SIG-M5 (cell line): ENCODE measurements around the gene CCNT1.
"Not testable (repeated sequence)": the region's sequence is repeated elsewhere in the genome, so short reads cannot be mapped to it uniquely, and the experiment has no call there.

Source experiments
- DNase-seq: peaks from one replicate; lab custom pipeline; 2025; lab: John Stamatoyannopoulos, UW

The CCNT1 gene

DNA sequence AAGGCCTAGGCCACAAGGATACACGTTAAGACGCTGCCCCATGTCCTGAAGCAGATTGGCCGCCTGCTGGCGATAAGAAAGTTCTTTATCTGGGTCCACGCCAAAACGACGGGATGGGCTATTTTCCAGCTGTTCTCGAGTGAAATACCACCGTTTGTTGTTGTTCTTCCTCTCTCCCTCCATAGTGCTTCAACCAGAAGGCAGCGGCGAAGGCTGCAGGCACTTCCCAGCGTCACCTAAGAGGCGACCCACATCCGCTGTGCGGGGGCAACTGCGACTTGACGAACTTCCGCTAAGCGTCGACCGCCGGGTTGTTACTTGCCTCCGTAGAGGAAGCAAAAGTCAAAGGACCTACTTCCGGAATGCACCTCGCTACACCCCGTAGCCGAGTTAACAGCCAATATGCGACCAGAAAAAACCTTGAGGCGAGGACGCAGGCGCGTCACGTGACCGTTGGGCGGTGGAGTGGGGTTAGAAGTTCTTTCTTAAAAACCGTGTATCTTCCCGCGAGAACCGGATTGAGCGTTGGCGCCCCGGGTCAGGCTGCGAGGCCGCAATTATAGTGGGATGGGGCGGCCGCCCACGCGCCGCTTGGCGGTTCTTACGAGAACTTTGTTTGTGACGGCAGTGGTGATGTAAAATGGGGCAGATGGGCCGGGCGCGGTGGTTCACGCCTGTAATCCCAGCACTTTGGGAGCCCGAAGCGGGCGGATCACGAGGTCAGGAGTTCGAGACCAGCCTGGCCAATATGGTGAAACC, at the start of gene CCNT1:
TSS of gene CCNT1 (minus strand) at position 215 of the 759 bp plus-strand sequence. CDS start at position 183, 32 bp downstream.
- peak; percentile 99 for DNase-seq

DNA sequence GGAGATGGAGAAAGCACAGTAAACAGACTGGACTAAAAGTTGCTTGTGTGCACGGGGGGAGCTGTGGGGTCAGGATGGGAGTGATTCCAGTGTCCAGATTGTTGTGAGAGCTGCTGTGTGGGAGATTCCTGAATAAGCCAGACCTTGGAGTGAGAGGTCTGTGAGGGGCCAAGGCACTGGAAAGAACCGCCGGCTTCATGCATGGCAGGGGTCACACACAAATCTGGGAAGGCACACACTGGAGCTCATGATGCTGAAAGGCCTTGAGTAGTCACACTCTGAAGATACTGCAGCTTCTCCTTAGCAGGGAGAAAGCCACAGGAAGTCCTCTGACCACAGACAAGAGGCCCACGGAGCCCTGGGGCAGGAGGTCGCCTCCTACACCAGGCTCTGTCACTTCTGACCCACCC, 49.3 kb upstream of the CCNT1 start:
- DNase-seq: no peak

DNA sequence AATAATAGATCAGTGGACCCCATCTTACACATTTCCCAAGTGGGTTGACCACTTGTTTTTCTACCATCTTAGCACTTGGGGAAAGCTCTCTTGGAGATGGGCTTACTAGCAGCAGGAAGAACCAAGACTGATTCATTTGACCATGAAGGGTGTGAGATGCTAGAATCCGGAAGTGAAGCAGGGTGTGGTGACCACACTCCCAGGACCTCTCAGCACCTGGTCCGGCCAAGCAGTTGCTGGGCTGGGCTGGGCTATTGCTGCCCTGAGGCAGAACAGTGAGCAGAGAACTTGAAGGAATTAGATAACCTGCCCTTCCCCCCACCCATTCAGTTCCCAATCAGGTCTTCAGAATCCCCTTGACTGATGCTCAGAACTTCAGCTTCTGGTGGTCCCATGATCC, 48.0 kb upstream of the CCNT1 start:
- DNase-seq: no peak

DNA sequence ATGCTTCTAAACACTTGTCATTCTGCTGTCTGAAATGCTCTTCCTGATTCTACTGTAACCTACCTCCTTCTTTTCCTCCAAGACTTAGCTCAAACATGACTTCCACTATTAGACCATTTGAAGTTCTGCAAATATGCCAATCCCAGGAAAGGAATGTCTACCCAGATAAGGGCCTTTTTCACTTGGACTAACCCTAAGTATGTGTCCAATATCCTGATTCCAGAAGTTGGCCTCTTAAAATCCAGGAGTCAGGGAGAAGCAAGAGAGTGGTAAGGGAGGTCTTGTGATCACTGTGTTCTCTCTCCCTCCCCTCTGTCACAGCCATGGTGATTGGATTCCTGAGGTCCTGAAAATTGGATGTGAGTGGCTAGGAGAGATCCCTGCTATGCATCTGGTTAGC, 42.2 kb upstream of the CCNT1 start:
- no peak for DNase-seq

DNA sequence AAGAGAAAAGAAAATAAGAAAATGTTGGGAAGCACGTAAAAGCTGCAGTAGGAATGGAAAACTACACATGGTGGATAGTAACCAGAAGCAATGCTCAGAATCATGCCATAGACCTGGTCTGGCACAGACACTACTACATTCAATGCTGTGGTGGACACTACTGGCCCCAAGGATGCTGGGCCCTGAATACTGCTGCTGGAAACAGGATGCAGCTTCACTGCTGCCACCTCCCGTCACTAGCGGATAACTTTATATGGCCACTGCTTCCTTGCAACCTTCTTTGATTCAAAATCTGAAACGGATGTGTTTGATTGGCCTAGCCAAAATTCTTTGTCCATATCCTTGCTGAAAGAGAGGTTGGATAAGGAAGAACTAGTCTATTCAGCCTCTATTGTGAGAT, 41.7 kb upstream of the CCNT1 start:
- DNase-seq: no peak

DNA sequence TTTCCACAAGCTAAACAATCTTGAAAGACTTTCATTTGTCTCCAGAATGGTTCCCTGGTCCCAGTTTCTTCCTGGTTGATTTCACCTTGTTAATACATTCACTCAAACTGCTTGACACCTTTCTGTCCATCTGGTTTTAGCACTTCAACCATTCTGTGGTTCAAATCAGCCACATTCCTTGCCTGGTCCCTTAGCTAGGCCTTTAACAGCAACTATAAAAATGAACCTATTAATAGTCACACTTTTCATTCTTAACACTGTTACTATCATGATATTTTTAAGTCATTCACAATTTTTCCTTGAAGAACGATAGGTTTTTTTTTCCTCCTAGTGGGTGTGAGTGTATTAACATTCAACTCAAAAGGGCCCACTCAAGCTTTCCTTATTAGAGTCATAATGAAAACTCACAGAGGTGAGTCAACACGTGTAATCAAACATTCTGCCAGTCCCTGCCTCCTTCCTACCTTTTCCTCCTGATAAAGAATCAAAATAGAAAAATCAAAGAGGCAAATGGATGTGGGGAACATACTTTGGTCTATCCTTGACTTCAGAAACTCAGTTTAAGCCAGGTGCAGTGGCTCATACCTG, 34.4 kb upstream of the CCNT1 start:
- no peak for DNase-seq

DNA sequence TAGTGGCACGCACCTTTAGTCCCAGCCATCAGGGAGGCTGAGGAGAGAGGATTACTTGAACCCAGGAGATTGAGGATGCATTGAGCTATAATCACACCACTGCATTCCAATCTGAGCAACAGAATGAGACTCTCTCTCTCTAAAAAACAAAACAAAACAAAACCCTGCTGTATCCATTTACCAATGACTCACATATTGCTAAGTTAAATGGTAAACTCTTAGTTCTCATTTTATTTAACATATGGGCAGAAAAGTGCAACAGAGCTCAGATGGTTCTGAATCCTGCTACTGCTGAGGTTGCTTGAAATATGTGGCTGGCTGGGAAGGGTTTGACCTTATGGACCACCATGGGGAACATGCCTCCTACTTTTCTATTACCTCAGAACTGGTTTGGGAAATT, 33.7 kb upstream of the CCNT1 start:
- DNase-seq: no peak

DNA sequence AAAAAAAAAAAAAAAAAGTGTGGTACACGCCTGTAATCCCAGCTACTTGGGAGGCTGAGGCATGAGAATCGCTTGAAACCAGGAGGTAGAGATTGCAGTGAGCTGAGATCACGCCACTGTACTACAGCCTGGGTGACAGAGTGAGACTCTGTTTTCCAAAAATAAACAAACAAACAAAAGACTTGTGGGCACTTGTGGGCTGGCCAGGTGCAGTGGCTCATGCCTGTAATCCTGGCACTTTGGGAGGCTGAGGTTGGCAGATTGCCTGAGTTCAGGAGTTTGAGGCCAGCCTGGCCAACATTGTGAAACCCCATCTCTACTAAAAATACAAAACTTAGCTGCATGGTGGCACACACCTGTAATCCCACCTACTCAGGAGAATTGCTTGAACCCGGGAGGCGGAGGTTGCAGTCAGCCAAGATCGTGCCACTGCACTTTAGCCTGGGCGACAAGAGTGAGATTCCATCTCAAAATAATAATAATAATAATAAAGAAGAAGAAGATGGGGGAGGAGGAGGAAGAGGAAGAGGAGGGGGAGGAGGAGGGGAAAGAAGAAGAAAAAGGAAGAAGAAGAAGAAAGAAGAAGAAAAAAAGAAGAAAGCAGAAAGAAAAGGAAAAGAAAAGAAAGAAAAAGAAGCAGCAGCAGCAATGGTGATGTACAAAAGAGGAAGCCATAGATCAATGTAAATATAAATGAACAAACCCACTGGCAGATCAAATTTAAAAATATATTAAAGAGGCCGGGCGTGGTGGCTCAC, 27.9 kb upstream of the CCNT1 start:
- DNase-seq: no peak

DNA sequence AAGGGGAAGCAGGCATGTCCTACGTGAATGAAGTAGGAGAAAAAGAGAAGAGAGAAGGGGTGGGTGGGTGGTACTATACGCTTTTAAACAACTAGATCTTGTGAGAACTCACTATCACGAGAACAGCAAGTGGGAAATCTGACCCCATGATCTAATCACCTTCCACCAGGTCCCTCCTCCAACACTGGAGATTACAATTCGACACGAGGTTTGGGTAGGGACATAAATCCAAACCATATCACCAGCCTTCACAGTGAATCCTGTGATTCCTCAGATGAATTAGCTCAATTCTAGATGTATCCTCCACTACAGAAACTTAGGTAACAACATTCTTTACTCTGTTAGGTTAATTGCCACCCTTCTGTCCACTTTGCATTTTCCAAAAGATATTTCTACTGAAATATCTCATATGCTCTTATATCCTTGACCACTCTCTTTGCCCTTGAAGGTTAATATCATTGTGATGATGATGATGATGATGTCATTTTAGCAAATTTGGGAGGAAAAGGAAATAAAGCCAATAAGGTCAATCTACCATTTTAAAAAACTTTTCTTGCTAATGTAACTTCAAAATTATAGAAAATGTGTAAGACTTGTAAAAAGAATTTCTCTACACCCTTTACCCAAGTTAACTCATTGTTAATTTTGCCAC, 23.2 kb upstream of the CCNT1 start:
- DNase-seq: no peak

DNA sequence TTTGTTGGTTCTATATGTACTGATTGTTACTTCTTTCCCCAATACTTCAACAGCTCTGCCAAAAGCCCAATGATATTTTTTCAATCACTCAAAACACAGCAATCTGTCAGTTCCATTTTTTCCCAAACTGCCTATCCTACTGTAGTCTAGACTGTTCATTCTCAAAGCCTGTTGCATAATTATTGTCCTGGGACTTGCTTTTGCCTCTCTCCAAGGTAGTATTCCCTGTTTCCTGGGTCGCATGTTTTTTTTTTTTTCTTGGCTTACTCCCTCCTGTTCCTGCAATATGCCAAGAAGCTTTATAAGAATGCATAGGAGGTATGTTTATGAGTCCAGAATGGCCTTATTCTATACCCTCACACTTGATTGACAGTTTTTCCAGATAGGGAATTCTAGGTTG, 19.9 kb upstream of the CCNT1 start:
- no peak for DNase-seq

DNA sequence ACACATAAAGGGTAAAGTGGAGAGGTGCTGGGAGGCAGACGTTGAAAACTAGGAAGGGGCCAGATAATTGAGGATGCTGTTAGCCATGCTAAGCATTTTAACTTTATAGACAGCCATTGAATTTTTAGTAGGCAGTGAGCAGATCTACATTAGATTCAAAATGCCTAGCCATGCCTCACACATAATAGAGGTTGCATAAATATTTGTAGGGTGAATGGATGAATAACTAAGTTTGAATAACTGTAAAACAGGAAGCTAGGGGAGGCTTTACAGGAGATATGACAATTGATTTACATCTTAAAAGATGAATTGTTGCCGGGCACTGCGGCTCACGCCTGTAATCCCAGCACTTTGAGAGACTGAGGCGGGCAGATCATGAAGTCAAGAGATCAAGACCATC, 12.3 kb upstream of the CCNT1 start:
- DNase-seq: no peak

DNA sequence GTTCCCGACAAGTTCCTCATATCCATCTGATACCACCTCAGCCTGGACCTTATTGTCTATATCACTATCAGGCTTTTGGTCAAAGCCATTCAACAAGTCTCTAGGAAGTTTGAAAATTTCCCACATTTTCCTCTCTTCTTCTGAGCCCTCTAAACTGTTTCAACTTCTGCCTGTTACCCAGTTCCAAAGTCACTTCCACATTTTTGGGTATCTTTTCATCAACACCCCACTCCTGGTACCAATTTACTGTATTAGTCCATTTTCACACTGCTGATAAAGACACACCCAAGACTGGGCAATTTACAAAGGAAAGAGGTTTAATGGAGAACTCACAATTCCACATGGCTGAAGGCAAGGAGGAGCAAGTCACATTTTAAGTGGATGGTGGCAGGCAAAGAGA, 4.2 kb upstream of the CCNT1 start:
- DNase-seq: not testable (repeated sequence)

DNA sequence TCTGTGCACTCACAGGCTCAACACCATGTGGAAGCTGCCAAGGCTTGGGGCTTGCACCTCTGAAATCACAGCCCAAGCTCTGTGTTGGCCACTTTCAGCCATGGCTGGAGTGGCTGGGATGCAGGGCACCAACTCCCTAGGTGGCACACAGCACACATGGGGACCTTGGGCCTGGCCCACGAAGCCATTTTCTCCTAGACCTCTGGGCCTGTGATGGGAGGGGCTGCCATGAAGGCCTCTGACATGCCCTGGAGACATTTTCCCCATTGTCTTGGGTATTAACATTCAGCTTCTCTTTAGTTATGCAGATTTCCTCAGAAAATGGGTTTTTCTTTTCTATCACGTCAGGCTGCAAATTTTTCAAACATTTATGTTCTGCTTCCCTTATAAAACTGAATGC, 3.7 kb upstream of the CCNT1 start:
- DNase-seq: not testable (repeated sequence)

DNA sequence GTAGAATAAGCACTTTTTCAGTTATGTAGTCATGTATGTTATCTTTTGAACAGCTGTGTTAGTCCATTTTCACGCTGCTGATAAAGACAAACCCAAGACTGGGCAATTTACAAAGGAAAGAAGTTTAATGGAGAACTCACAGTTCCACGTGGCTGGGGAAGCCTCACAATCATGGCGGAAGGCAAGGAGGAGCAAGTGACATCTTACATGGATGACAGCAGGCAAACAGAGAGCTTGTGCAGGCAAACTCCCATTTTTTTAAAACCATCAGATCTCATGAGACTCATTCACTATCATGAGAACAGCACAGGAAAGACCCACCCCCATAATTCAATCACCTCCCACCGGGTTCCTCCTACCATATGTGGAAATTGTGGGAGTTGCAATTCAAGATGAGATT, 2.5 kb upstream of the CCNT1 start:
- DNase-seq: not testable (repeated sequence)

DNA sequence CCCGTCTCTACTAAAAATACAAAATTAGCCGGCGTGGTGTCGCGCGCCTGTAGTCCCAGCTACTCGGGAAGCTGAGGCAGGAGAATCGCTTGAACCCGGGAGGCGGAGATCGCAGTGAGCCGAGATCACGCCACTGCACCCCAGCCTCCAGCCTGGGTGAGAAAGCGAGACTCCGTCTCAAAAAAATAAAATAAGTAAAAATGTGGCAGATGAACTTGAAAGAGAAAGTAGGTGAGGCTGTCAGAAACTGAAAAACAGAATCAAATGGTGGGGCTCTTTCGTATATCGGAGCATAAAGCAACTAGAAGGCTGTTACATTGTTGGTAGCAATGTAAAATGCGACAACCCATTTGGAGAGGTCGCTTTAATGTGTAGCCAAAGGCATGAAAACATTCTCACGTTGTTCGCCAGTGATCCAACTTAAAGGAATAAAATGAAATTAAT, 767 bp upstream of the CCNT1 start:
- DNase-seq: no peak

DNA sequence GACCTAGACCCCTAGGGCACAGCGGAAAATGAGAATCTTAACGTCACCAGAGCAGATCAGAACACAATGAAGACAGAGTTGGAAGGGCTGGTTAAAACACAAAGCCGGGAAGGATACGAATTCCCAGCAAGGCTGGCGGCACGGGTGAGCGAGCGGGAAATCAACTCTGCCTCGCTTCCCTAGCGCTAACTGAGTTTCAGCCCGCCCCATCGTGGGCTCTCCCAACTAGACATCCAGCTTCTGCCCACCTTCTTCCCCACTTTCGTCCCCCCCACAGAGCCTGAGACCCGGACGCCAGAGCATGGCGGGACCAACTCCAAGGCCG, 377 bp downstream of the CCNT1 start:
- no peak for DNase-seq

DNA sequence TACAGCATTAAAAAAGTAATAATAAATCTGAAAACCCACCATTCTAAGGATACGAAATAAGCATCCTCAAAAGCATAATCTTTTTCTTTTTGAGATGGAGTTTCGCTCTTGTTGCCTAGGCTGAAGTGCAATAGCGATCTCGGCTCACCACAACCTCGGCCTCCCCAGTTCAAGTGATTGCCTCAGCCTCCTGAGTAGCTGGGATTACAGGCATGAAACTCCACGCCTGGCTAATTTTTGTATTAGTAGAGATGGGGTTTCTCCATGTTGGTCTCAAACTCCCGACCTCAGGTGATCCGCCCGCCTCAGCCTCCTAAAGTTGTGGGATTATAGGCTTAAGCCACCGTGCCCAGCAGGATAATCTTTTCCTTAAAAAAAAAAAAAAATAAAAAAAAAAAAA, 4.3 kb downstream of the CCNT1 start:
- DNase-seq: no peak

DNA sequence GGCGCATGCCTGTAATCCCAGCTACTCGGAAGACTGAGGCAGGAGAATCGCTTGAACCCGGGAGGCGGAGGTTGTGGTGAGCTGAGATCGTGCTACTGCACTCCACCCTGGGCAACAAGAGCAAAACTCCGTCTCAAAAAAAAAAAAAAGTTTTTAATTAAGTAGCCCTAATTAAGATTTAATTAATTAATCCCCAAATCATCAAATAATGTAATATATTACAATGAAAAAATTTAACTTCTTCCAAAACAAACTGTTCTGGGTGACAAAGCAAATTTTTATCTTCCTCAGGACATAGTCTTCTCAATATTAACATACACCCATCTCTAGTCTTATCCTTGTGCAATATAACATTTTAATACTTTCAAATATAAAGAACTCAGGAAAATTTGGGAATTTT, 17.7 kb downstream of the CCNT1 start:
- not testable (repeated sequence) for DNase-seq

DNA sequence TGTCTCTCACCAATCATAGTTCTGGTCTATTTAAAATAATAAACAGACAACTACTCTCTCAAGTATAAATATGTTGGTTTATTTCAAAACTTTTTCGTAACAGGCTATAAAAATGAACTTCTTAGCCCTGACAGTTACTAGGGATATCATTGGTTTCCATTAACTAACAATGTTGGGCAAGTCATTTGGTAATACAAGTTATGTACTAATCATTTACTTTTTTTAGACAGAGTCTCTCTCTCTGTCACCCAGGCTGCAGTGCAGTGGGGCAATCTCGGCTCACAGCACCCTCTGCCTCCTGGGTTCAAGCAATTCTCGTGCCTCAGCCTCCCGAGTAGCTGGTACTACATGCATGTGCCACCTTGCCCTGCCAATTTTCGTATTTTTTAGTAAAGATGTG, 19.9 kb downstream of the CCNT1 start:
- peak; percentile 39 for DNase-seq

DNA sequence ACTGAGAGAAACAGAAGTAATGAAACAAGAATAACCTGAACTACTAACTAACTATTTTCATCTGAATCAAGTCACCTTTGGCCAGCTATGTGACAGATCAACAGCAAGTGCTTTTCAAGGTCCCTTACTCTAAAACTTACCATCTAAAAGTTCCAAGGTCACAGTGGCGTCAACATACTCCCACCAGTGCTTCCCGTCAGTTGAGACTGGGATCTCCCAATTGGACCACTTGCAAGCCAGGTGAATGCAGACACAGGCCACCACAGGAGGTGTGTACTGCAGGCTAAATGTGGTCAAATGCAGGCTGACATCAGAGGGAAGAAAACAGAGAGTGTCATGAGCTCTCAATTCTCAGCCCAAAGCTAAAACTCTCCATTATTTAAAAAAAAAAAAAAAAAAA, 20.6 kb downstream of the CCNT1 start:
- DNase-seq: no peak

DNA sequence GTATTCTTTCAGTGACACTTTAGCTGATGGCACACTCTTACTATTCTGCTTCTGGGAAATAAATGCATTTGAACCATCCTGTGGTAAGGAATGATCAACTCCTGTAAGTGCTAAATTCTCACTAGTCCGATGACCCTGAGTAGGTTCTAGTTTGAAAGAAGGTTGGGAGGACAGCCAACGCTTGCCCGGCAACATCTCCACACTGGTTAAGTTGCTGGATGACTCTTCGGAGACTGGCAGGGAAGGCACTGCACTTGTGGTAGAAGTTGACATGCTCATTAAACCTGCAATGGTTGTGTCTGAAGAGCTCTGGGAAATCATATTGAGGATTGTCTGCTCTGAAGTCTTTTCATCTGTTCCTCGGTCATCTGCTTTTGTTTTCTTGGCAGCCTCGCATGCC, 22.5 kb downstream of the CCNT1 start:
- DNase-seq: no peak

DNA sequence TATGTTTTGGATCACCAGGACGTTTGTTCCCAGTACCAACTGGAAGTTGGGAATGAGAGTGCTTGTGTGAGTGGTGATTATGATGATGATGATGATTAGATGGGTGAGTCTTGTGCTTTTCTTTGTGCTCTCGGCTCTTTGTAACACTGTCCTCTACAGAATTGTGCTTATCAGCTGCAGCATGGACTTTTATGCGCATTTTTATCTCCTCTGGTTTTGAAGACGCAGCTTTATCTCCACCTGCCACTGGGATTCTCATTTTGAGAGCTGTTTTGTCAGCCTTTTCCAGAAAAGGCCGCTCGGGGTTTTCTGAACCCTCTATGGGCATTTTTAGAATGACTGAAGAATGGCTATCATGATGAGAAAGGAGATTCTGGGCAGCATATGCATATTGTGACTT, 22.9 kb downstream of the CCNT1 start:
- no peak for DNase-seq
